Measurements from ENCODE around the gene CFAP45. TPM values are rescaled to one million over a fixed set of nuclear protein-coding genes. Genes with fewer than 3 reads are reported as not detected.

Gene CFAP45
- total RNA-seq, 2 donors from 2014 or later = 0.95 to 2.1 TPM

- no peaks in the 10 kb centered on the region for H3K4me1 ChIP-seq (ENCODE audit: control insufficient read depth in 1 of 2, low read depth in 2 of 2)
- no peaks in the 10 kb centered on the region for H3K36me3 ChIP-seq
- no peak overlapping the region for H3K27ac ChIP-seq
- ATAC-seq (ENCODE audit: insufficient number of reproducible peaks, low FRiP score, low read depth) (no peak), DNase-seq (ENCODE audit: low spot score) (no peak)
- no peaks in the 10 kb centered on the region for H3K9me3 ChIP-seq
- no peak for TF ChIP-seq CTCF (IDR thresholded peaks at IDR 0.05)
- H3K27me3 ChIP-seq (replicated peaks; ENCODE audit: insufficient read depth) = no peaks in the 10 kb centered on the region
- H3K4me3 ChIP-seq = no peak overlapping the region
These were observed 32.6 kb upstream of the CFAP45 start for GRCh38 chr1:159932296-159933285.

DNA sequence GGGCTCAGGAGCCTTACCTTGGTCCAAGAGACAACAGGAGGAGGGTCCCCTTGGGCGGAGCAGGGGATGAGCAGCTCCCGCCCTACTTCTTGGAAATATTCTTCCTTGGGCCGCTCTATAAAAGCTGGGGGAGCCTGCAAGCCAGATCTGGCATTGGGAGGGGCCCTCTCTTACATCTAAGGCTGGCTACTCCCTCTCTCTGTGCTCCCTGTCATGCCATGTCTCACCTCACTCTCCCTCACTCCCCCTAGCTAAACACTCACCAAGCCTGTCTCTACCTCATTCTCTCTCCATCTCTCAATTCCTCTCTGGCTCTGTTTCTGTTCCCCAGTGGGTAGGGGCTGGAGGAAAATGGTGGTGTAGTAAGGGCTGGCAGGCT lies 31.8 kb upstream of the CFAP45 start:
- TF ChIP-seq CTCF (IDR thresholded peaks at IDR 0.05) = no peak
- no peak for ATAC-seq (ENCODE audit: insufficient number of reproducible peaks, low FRiP score, low read depth)
- H3K27ac ChIP-seq = no peak overlapping the region
- no peak overlapping the region for H3K4me3 ChIP-seq
- no peaks in the 10 kb centered on the region for H3K27me3 ChIP-seq (replicated peaks; ENCODE audit: insufficient read depth)
- DNase-seq (ENCODE audit: low spot score) = no peak
- no peaks in the 10 kb centered on the region for H3K4me1 ChIP-seq (ENCODE audit: control insufficient read depth in 1 of 2, low read depth in 2 of 2)
- H3K36me3 ChIP-seq = no peaks in the 10 kb centered on the region
- no peaks in the 10 kb centered on the region for H3K9me3 ChIP-seq

DNA sequence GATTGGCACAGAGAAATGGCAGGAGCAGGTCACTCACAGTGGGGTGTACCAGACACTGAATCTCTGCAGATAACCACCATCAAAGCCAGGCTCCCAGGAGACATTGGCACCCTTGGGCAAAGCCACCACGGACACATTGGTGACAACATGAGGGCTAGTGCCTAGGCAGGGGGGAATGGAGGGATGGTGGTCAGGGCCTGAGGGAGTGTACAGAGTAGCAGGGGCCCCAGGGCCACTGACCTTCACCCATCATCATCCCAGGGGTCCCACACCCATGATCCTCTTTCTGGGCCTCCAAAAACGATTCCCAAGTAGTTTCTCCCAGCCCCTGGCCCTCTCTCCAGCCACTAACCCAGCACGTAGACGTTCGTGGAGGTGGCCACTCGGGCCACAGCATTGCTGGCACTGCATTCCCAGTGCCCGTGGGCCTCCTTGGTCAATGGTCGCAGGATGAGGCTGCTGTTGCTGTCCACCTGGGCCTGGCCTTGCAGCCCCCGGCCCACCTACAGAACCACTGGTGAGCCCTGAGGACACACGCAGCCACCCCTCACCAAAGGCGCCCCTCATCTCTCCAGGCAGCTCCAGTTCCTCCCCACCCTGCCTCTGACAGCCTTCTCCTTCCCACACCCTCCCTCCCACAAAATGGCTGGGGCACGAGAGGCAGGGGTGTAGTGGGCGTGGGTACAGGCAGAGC lies 31.3 kb upstream of the CFAP45 start:
- H3K9me3 ChIP-seq = no peaks in the 10 kb centered on the region
- peaks cover 1 to 4% of the 10 kb centered on the region in 2 donors for H3K4me1 ChIP-seq (ENCODE audit: control insufficient read depth in 1 of 2, low read depth in 2 of 2)
- H3K27ac ChIP-seq = no peak overlapping the region
- H3K4me3 ChIP-seq = no peak overlapping the region
- no peaks in the 10 kb centered on the region for H3K36me3 ChIP-seq
- no peak for ATAC-seq (ENCODE audit: insufficient number of reproducible peaks, low FRiP score, low read depth)
- no peak for DNase-seq (ENCODE audit: low spot score)
- H3K27me3 ChIP-seq (replicated peaks; ENCODE audit: insufficient read depth) = no peaks in the 10 kb centered on the region
- TF ChIP-seq CTCF (IDR thresholded peaks at IDR 0.05) = no peak

GRCh38 chr1:159930634-159931033 lies 30.7 kb upstream of the CFAP45 start:
- H3K9me3 ChIP-seq = no peaks in the 10 kb centered on the region
- no peak for TF ChIP-seq CTCF (IDR thresholded peaks at IDR 0.05)
- no peaks in the 10 kb centered on the region for H3K27me3 ChIP-seq (replicated peaks; ENCODE audit: insufficient read depth)
- DNase-seq (ENCODE audit: low spot score) (no peak), ATAC-seq (ENCODE audit: insufficient number of reproducible peaks, low FRiP score, low read depth) (no peak)
- no peak overlapping the region for H3K27ac ChIP-seq
- H3K4me3 ChIP-seq = no peak overlapping the region
- H3K4me1 ChIP-seq (ENCODE audit: control insufficient read depth in 1 of 2, low read depth in 2 of 2) = peaks cover 5 to 9% of the 10 kb centered on the region in 2 donors
- no peaks in the 10 kb centered on the region for H3K36me3 ChIP-seq

- no peak for TF ChIP-seq CTCF (IDR thresholded peaks at IDR 0.05)
- Histone ChIP-seq H3K4me3 (no peak overlapping the region), H3K4me1 (ENCODE audit: control insufficient read depth in 1 of 2, low read depth in 2 of 2) (peaks cover 5 to 9% of the 10 kb centered on the region in 2 donors), H3K27ac (no peak overlapping the region), H3K9me3 (no peaks in the 10 kb centered on the region), H3K27me3 (replicated peaks; ENCODE audit: insufficient read depth) (no peaks in the 10 kb centered on the region), H3K36me3 (no peaks in the 10 kb centered on the region)
- DNase-seq (ENCODE audit: low spot score) (no peak), ATAC-seq (ENCODE audit: insufficient number of reproducible peaks, low FRiP score, low read depth) (no peak)
These were observed 30.3 kb upstream of the CFAP45 start for GRCh38 chr1:159930216-159930615.
